ENCODE measurements around the gene OSBPL9.
A peak's percentile ranks its signal among the peaks of the same experiment; 100 is the strongest.
"Not testable (repeated sequence)": the region's sequence is repeated elsewhere in the genome, so short reads cannot be mapped to it uniquely, and the experiment has no call there.

Gene OSBPL9

GRCh38 chr1:51666478-51666877, 49.6 kb downstream of the OSBPL9 start:
- no peak for DNase-seq (ENCODE audit: low read depth)

GRCh38 chr1:51667561-51667960, 50.7 kb downstream of the OSBPL9 start:
- DNase-seq (ENCODE audit: low read depth) = no peak

GRCh38 chr1:51669272-51669671, 52.4 kb downstream of the OSBPL9 start:
- DNase-seq (ENCODE audit: low read depth) = no peak

- no peak for DNase-seq (ENCODE audit: low read depth)
These were observed 52.9 kb downstream of the OSBPL9 start for GRCh38 chr1:51669816-51670215.

GRCh38 chr1:51671527-51672325, 54.8 kb downstream of the OSBPL9 start:
- no peak for DNase-seq (ENCODE audit: low read depth)

GRCh38 chr1:51673279-51673678, 56.4 kb downstream of the OSBPL9 start:
- DNase-seq (ENCODE audit: low read depth) = no peak

- no peak for DNase-seq (ENCODE audit: low read depth)
These were observed 58.4 kb downstream of the OSBPL9 start for GRCh38 chr1:51675177-51675780.

- no peak for DNase-seq (ENCODE audit: low read depth)
These were observed 62.5 kb downstream of the OSBPL9 start for GRCh38 chr1:51679435-51679834.

GRCh38 chr1:51684776-51685175, 67.9 kb downstream of the OSBPL9 start:
- DNase-seq (ENCODE audit: low read depth) = no peak

GRCh38 chr1:51686450-51686849, 69.6 kb downstream of the OSBPL9 start:
- DNase-seq (ENCODE audit: low read depth) = no peak

- DNase-seq (ENCODE audit: low read depth) = no peak
These were observed 72.2 kb downstream of the OSBPL9 start for GRCh38 chr1:51689075-51689440.

GRCh38 chr1:51689643-51690042, 72.8 kb downstream of the OSBPL9 start:
- no peak for DNase-seq (ENCODE audit: low read depth)

GRCh38 chr1:51690285-51690961, 73.5 kb downstream of the OSBPL9 start:
- peak; percentile 82 for DNase-seq (ENCODE audit: low read depth)

- no peak for DNase-seq (ENCODE audit: low read depth)
These were observed 75.0 kb downstream of the OSBPL9 start for GRCh38 chr1:51691920-51692319.

- no peak for DNase-seq (ENCODE audit: low read depth)
These were observed 76.7 kb downstream of the OSBPL9 start for GRCh38 chr1:51693419-51694155.

GRCh38 chr1:51697166-51697565, 80.3 kb downstream of the OSBPL9 start:
- no peak for DNase-seq (ENCODE audit: low read depth)

- DNase-seq (ENCODE audit: low read depth) = no peak
These were observed 82.5 kb downstream of the OSBPL9 start for GRCh38 chr1:51699391-51699790.

GRCh38 chr1:51701782-51702181, 84.9 kb downstream of the OSBPL9 start:
- DNase-seq (ENCODE audit: low read depth) = not testable (repeated sequence)

GRCh38 chr1:51702220-51702619, 85.3 kb downstream of the OSBPL9 start:
- not testable (repeated sequence) for DNase-seq (ENCODE audit: low read depth)

- no peak for DNase-seq (ENCODE audit: low read depth)
These were observed 88.1 kb downstream of the OSBPL9 start for GRCh38 chr1:51705035-51705434.

- no peak for DNase-seq (ENCODE audit: low read depth)
These were observed 92.2 kb downstream of the OSBPL9 start for GRCh38 chr1:51708911-51709760.

- DNase-seq (ENCODE audit: low read depth) = no peak
These were observed 93.1 kb downstream of the OSBPL9 start for GRCh38 chr1:51709951-51710350.
